Muscle of arm (tissue), 12 donors: Measurements from ENCODE around the gene FOSL2. TPM values are rescaled to one million over a fixed set of nuclear protein-coding genes. Genes with fewer than 3 reads are reported as not detected.
"Not testable (repeated sequence)": the region's sequence is repeated elsewhere in the genome, so short reads cannot be mapped to it uniquely, and the experiment has no call there.

ENCODE experiments used
- DNase-seq: peaks from one replicate; pipeline ENCODE4 v3.0.0-alpha.2; 2013
- polyA plus RNA-seq, 12 donors: library from polyadenylated mRNA; unstranded; fragments of 120-200 nt; gene quantifications; one replicate each; pipeline ENCODE4 v1.2.1, GENCODE V29; 2013; ENCODE audit not compliant: insufficient read length in 12 of 12

FOSL2 gene
- polyA plus RNA-seq, 12 donors: 9.8 to 65.4 (median 16.5) TPM; not detected in 1

- DNase-seq: no peak
Observed at GRCh38 chr2:28370354-28370753, 22.3 kb upstream of the FOSL2 start.

- not testable (repeated sequence) for DNase-seq
Observed at GRCh38 chr2:28371728-28372127, 20.9 kb upstream of the FOSL2 start.

GRCh38 chr2:28373854-28374253 is 18.8 kb upstream of the FOSL2 start:
- DNase-seq: no peak

- no peak for DNase-seq
Observed at GRCh38 chr2:28374331-28374730, 18.3 kb upstream of the FOSL2 start.

GRCh38 chr2:28375236-28375635 is 17.4 kb upstream of the FOSL2 start:
- no peak for DNase-seq

GRCh38 chr2:28375742-28376631 is 16.7 kb upstream of the FOSL2 start:
- DNase-seq: no peak

GRCh38 chr2:28377195-28377816 is 15.4 kb upstream of the FOSL2 start:
- no peak for DNase-seq

GRCh38 chr2:28377984-28378678 is 14.5 kb upstream of the FOSL2 start:
- no peak for DNase-seq

GRCh38 chr2:28378679-28379584 is 13.7 kb upstream of the FOSL2 start:
- no peak for DNase-seq

- no peak for DNase-seq
Observed at GRCh38 chr2:28380219-28380618, 12.4 kb upstream of the FOSL2 start.

- DNase-seq: no peak
Observed at GRCh38 chr2:28381225-28382180, 11.2 kb upstream of the FOSL2 start.

- DNase-seq: no peak
Observed at GRCh38 chr2:28382755-28383154, 9.9 kb upstream of the FOSL2 start.

- DNase-seq: no peak
Observed at GRCh38 chr2:28387082-28387960, 5.3 kb upstream of the FOSL2 start.

- no peak for DNase-seq
Observed at GRCh38 chr2:28389399-28390240, 3.0 kb upstream of the FOSL2 start.

GRCh38 chr2:28390241-28390745 is 2.4 kb upstream of the FOSL2 start:
- peak; percentile 72 for DNase-seq

GRCh38 chr2:28390746-28391563 is 1.7 kb upstream of the FOSL2 start:
- DNase-seq: peak; percentile 84
